SK-N-MC (cell line): ENCODE results near the gene HOXC5.

Experiments
- EZH2 ChIP-seq: fragments of 200-600 bp; sonication (generic); IDR thresholded peaks from one replicate; pipeline ENCODE4 v1.6.1; 2017; ENCODE audit warnings: antibody characterized with exemption
- POLR2AphosphoS5 ChIP-seq: IDR thresholded peaks from 2 replicates; pipeline ENCODE4 v1.6.1; 2012; ENCODE audit warnings: mild to moderate bottlenecking, low read depth, low read length, borderline replicate concordance

GRCh38 chr12:53984901-53985691, 47.8 kb upstream of the HOXC5 start, which contains the start of gene HOXC10:
- TF ChIP-seq POLR2AphosphoS5 (no peak), EZH2 (no peak)
